SK-N-SH (cell line): ENCODE measurements around the gene EDA.

Experiments used
- CTCF ChIP-seq: fragments of 200-600 bp; sonication (generic); IDR thresholded peaks from 2 replicates; pipeline ENCODE4 v1.6.1; 2017; ENCODE audit warnings: antibody characterized with exemption, mild to moderate bottlenecking, moderate library complexity
- ELF1 ChIP-seq: IDR thresholded peaks from 2 replicates; pipeline ENCODE4 v1.4.0; 2012
- EP300 ChIP-seq, 2 experiments: IDR thresholded peaks; 2 replicates each; pipeline versions ENCODE4 v1.4.0 to v1.6.1; 2012; ENCODE audit warnings: borderline replicate concordance in 1 of 2, low read depth in 1 of 2, low read length in 1 of 2
- EZH2phosphoT487 ChIP-seq: fragments of 200-600 bp; sonication (generic); IDR thresholded peaks from 2 replicates; pipeline ENCODE4 v1.6.1; 2017; ENCODE audit warnings: low read depth, mixed run types, mild to moderate bottlenecking, antibody characterized with exemption, moderate library complexity, borderline replicate concordance
- MXI1 ChIP-seq: IDR thresholded peaks from 2 replicates; pipeline ENCODE4 v1.6.1; 2012; ENCODE audit warnings: mild to moderate bottlenecking, low read depth, low read length, improper control_type of control experiment
- POLR2AphosphoS5 ChIP-seq: IDR thresholded peaks from 2 replicates; pipeline ENCODE4 v1.6.1; 2012; ENCODE audit warnings: low read depth, low read length
- RAD21 ChIP-seq: IDR thresholded peaks from 2 replicates; pipeline ENCODE4 v1.6.1; 2012; ENCODE audit warnings: mild to moderate bottlenecking, low read length

- TF ChIP-seq EP300 (IDR thresholded peaks at IDR 0.05; ENCODE audit: borderline replicate concordance in 1 of 2, low read depth in 1 of 2, low read length in 1 of 2) (no peak), POLR2AphosphoS5 (no peak), CTCF (no peak), EZH2phosphoT487 (no peak), MXI1 (no peak), ELF1 (no peak), RAD21 (no peak)
These were observed 437.1 kb downstream of the EDA start for GRCh38 chrX:70052895-70053615.
